Gastrocnemius medialis (tissue), 4 donors: ENCODE data around the gene CDH23. TPM values are rescaled to one million over a fixed set of nuclear protein-coding genes. Genes with fewer than 3 reads are reported as not detected.

Source experiments
- ATAC-seq, 2 donors: fragments of 150-250 bp; one replicate each; pipeline ENCODE4 v1.9.1; 2016
- DNase-seq, 2 donors: peaks; one replicate each; pipeline ENCODE4 v3.0.0-alpha.2; 2019
- H3K27ac ChIP-seq, 4 donors: fragments of 200-600 bp; sonication (generic); 1 replicate in 1 of 4; 2 replicates in 3 of 4; pipeline ENCODE4 v1.5.1; 2016 to 2018; ENCODE audit warnings: mild to moderate bottlenecking in 2 of 4, moderate library complexity in 1 of 4
- H3K27me3 ChIP-seq, 3 donors: fragments of 200-600 bp; sonication (generic) in 2 of 3; 1 replicate in 1 of 3; 2 replicates in 2 of 3; pipeline versions ENCODE4 v1.5.1 to v1.6.0; 2016 to 2019; ENCODE audit warnings: mild to moderate bottlenecking in 1 of 3, moderate library complexity in 1 of 3
- H3K36me3 ChIP-seq, 2 donors: fragments of 200-600 bp; sonication (generic) in 1 of 2; one replicate each; pipeline ENCODE4 v1.5.1; 2017 to 2018
- H3K4me1 ChIP-seq, 2 donors: fragments of 200-600 bp; sonication (generic) in 1 of 2; one replicate each; pipeline ENCODE4 v1.5.1; 2016 to 2017; ENCODE audit warnings: mild to moderate bottlenecking in 2 of 2
- H3K4me3 ChIP-seq, 4 donors: fragments of 200-600 bp; sonication (generic) in 3 of 4; 1 replicate in 1 of 4; 2 replicates in 3 of 4; pipeline ENCODE4 v1.5.1; 2016 to 2019; ENCODE audit warnings: mild to moderate bottlenecking in 2 of 4
- H3K9me3 ChIP-seq, 3 donors: fragments of 200-600 bp; sonication (generic) in 2 of 3; 1 replicate in 1 of 3; 2 replicates in 2 of 3; pipeline ENCODE4 v1.5.1; 2016 to 2019
- CTCF ChIP-seq, 5 experiments: fragments of 450-650 bp in 3 of 5; fragments of 200-600 bp in 2 of 5; sonication (generic) in 2 of 5; IDR thresholded peaks in 4 of 5; conservative IDR thresholded peaks in 1 of 5; 1 replicate in 4 of 5; 2 replicates in 1 of 5; pipeline ENCODE4 v1.5.1; 2016 to 2019; ENCODE audit warnings: antibody characterized with exemption in 5 of 5, mild to moderate bottlenecking in 3 of 5, moderate library complexity in 3 of 5
- POLR2A ChIP-seq, 2 donors: fragments of 450-650 bp; IDR thresholded peaks; one replicate each; pipeline ENCODE4 v1.6.1; 2017; ENCODE audit warnings: antibody characterized with exemption in 2 of 2, mild to moderate bottlenecking in 2 of 2, moderate library complexity in 2 of 2
- in situ Hi-C, 4 donors: fragments of 200-750 bp; cut with MboI; loops; one replicate each; pipeline versions ENCODE4 v1.15.0 to v1.8.0; 2017; ENCODE audit warnings: low sequenced_read_pairs in 4 of 4
- intact Hi-C: fragments of 100-400 bp; cut with DNase I; formaldehyde crosslinking; loops from one replicate; pipeline ENCODE4 v1.15.1; 2023; ENCODE audit warnings: low total_unique reads
- total RNA-seq, 4 donors: library from RNA; depleted of rRNA; stranded (reverse); fragments of >200 nt; gene quantifications; one replicate each; pipeline versions ENCODE4 v1.1.0 to v1.2.3, GENCODE V29; 2016

CDH23 gene
- total RNA-seq, 4 donors from 2014 or later: 0.53 to 1.8 (median 1.2) TPM

GRCh38 chr10:71772832-71773220 lies 376.1 kb downstream of the CDH23 start:
- TF ChIP-seq POLR2A (IDR thresholded peaks at IDR 0.05): no peak
- no peak for TF ChIP-seq CTCF (IDR thresholded peaks at IDR 0.05 in 4 of 5, conservative IDR thresholded peaks at IDR 0.05 in 1 of 5)
- Histone ChIP-seq H3K9me3 (no peaks in the 10 kb centered on the region), H3K4me3 (peak overlapping the region; percentile 61 to 81 (median 69)), H3K36me3 (no peaks in the 10 kb centered on the region), H3K4me1 (peaks cover 56 to 76% of the 10 kb centered on the region in 2 donors), H3K27me3 (no peaks in the 10 kb centered on the region), H3K27ac (peak overlapping the region; percentile 77 to 91 (median 86))
- in situ Hi-C loops: no loop called here
- no peak for DNase-seq
- intact Hi-C loops: loop anchor here (2.0 to 5.0 kb wide), 6 partner anchors 16 to 456 kb away; partner anchors contain the start of gene SLC29A3
- peak in 1 of 2 donors; percentile 3 for ATAC-seq

GRCh38 chr10:71773221-71773971 lies 376.7 kb downstream of the CDH23 start, which contains the start of gene VSIR:
VSIR (minus strand) TSS chr10:71773520; CDS start chr10:71773439, 81 bp downstream.
- intact Hi-C loops (loop anchor here (2.0 to 5.0 kb wide), 6 partner anchors 17 to 456 kb away; partner anchors contain the start of gene SLC29A3), in situ Hi-C loops (no loop called here)
- ATAC-seq: peak; percentile 64 to 75
- peak within 1 kb of the TSS; percentile 61 to 81 (median 69) for H3K4me3 ChIP-seq
- peak; percentile 74 to 83 for DNase-seq
- peak within 1 kb of the TSS; percentile 77 to 91 (median 86) for H3K27ac ChIP-seq
- no peaks in the 10 kb centered on the region for H3K27me3 ChIP-seq
- H3K4me1 ChIP-seq: peaks cover 54 to 71% of the 10 kb centered on the region in 2 donors
- TF ChIP-seq POLR2A (IDR thresholded peaks at IDR 0.05) (peak; percentile 86 to 88), CTCF (IDR thresholded peaks at IDR 0.05 in 4 of 5, conservative IDR thresholded peaks at IDR 0.05 in 1 of 5) (peak; percentile 70 to 95 (median 88))
- no peaks in the 10 kb centered on the region for H3K36me3 ChIP-seq
- H3K9me3 ChIP-seq: no peaks in the 10 kb centered on the region

- intact Hi-C loops (loop anchor here (5.0 kb wide), 3 partner anchors 163 to 458 kb away; partner anchors contain the start of gene SLC29A3), in situ Hi-C loops (no loop called here)
- no peak overlapping the region for H3K4me3 ChIP-seq
- TF ChIP-seq CTCF (IDR thresholded peaks at IDR 0.05 in 4 of 5, conservative IDR thresholded peaks at IDR 0.05 in 1 of 5) (no peak), POLR2A (IDR thresholded peaks at IDR 0.05) (no peak)
- DNase-seq: peak in 1 of 2 donors; percentile 34
- H3K9me3 ChIP-seq: no peaks in the 10 kb centered on the region
- no peaks in the 10 kb centered on the region for H3K36me3 ChIP-seq
- H3K27ac ChIP-seq: peak overlapping the region in 1 of 4 donors; percentile 87
- peaks cover 45 to 55% of the 10 kb centered on the region in 2 donors for H3K4me1 ChIP-seq
- ATAC-seq: no peak
- no peaks in the 10 kb centered on the region for H3K27me3 ChIP-seq
Observed at GRCh38 chr10:71774916-71775702, 378.4 kb downstream of the CDH23 start.

GRCh38 chr10:71776481-71776925 lies 379.8 kb downstream of the CDH23 start:
- in situ Hi-C loops (no loop called here), intact Hi-C loops (no loop called here)
- no peak for ATAC-seq
- Histone ChIP-seq H3K4me1 (peaks cover 33 to 41% of the 10 kb centered on the region in 2 donors), H3K36me3 (no peaks in the 10 kb centered on the region), H3K27ac (no peak overlapping the region), H3K4me3 (no peak overlapping the region), H3K27me3 (no peaks in the 10 kb centered on the region), H3K9me3 (no peaks in the 10 kb centered on the region)
- TF ChIP-seq POLR2A (IDR thresholded peaks at IDR 0.05): no peak
- no peak for TF ChIP-seq CTCF (IDR thresholded peaks at IDR 0.05 in 4 of 5, conservative IDR thresholded peaks at IDR 0.05 in 1 of 5)
- DNase-seq: no peak
